ENCODE measurements around the gene CALCOCO1.
A peak's percentile ranks its signal among the peaks of the same experiment; 100 is the strongest.
"Not testable (repeated sequence)": the region's sequence is repeated elsewhere in the genome, so short reads cannot be mapped to it uniquely, and the experiment has no call there.

The CALCOCO1 gene

DNA sequence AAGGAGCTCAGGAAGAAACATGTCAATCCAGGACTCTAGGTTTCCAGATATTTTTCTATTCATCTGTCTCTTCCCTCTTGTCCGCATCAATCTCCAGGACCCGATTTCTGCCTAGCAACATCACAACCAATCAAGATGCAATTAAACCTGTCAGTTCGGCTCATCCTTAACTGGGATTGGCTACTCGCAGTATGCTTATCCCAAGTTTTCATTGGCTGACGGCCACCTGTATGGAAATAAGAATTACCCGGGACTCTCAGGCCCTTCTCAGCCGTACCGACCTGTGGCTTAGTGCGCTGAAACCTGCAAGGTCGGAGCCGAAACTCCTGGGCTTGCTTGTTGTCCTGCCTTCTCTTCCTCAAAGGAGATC lies 31.0 kb downstream of the CALCOCO1 start:
- peak in 1 of 5 donors; percentile 23 for DNase-seq

DNA sequence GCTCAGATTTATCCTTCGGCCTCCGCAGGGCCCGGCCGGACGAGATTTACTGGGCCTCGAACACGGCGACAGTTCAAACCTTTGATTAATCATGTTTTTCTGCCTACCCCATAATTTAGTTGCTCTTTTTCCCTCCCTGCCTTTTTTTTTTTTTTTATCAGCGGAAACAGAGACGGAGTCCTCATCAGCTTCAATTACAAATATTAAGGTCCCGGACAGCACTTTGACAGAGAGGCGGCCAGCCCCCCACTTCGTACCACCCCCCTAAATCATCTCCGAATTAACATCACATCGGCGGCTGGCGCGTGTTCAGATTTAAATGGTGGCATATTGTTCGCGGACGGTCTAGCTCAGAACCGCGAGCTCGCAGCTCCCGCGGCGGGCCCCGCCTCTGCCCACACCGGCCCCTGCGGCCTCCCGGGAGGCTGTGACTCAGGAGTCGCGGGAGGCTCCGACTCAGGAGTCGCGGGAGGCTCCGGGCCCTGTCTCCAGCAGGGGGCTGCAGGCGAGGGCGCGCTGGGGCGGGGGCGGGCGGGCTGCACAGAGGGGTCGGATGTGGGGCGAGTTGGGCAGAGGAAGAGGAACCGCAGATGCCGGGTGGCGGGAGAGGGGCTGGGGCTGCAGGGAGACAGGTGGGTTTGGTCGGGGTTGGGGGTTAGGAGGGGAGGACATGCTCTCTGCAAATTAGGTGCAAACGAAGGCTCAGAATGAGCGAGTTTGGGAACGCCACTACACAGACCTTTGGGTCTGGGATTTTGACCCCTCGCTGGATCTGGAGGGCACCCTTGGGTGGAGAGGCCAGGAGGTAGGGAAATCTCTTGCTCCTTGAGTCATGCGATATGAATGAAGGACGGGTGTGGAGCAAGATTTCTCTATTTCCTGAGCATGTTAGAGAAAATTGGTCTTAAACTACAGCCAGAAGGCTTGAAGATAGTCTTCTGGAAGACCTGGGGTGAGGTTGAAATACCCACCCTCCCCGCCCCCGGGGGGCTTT lies 31.8 kb downstream of the CALCOCO1 start:
- peak in 2 of 5 donors; percentile 22 to 26 for DNase-seq

DNA sequence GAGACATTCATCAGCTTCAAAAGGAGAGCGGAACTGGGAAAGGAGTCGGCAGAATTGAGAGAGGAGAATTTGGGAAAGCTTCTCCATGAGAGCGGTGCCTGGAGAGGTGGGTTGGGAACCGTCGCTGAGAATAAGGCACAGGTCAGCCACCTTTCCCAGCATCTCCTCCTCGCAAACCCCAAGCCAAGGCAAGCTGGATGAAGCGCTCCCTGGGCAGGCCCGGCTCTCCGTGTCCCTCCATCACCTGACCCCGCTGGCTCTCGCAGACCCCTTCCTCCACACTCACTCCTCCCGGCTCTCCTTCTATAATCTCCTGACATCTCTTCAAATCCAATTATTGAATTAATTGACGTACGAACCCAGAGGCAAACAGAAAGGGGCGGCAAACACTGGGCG lies 32.5 kb downstream of the CALCOCO1 start:
- no peak for DNase-seq

DNA sequence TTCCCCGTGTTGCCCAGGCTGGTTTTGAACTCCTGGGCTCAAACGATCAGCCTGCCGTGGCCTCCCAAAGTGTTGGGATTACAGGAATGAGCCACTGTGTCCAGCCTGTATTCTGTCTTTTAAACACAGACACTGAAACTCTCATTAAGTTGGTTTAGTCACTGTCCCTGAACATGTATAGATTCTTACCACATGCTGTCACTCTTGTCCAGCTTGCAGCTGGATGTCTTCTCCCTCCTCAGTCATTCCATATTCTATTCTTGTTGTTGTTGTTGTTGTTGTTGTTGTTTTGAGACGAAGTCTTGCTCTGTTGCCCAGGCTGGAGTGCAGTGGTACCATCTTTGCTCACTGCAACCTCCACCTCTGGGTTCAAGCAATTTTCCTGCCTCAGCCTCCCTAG lies 39.1 kb downstream of the CALCOCO1 start:
- no peak for DNase-seq

DNA sequence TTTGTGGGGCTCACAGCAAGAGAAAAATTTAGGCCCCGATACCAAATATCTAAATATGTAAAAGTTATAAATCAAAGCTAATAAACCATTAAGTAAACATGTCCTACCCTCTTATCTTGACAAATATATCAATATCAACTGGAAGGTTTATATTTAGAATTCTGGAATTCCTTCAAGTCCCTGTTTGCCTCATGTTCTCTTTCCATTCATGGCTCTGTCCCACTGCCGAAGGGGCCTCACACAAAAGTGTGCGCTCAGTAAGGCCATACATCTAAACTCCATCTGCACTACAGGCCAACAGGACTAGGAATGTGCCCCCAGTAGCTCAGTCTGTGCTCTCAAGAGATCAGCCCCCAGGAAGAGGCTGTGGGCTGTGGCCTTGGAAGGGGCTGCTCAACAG lies 40.8 kb downstream of the CALCOCO1 start:
- no peak for DNase-seq

DNA sequence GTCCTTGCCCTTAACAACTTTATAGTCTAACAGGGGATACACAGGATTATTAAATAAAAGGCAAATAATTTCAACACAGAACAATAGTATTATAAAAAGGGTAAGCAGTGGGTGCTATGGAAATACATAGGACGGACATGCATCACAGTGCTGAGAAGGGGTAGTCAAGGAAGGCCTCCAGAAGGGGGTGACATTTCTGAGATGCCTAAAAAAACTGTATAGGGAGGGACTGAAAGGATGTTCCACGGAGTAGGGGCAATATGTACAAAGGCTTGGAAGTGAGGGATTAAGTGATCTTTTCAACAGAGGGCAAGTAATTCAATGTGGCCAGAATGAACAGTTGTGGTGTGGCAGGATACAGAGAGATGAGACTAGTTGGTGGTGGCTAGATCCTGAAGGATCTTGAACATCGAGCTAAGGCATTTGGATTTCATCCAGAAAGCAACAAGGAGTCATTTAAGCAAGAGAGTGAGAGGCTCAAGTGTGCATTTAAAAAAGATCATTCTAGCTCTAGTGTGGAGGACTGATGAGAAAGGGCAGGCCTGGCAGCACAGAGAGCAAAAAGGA lies 42.5 kb downstream of the CALCOCO1 start:
- DNase-seq, result no peak

DNA sequence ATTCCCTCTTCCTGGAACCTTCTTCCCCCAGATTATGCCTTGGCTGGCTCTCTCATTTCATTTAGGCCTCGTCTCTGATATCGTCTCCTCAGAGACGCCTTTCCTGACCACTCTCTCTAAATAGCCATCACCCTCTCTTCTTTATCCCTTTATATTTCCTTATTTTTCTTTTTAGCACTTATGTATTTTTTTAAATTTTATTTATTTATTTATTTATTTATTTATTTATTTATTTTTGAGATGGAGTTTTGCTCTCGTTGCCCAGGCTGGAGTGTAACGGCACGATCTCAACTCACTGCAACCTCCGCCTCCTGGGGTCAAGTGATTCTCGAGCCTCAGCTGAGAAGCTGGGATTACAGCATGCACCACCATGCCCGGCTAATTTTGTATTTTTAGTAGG lies 43.3 kb downstream of the CALCOCO1 start:
- DNase-seq, result no peak

DNA sequence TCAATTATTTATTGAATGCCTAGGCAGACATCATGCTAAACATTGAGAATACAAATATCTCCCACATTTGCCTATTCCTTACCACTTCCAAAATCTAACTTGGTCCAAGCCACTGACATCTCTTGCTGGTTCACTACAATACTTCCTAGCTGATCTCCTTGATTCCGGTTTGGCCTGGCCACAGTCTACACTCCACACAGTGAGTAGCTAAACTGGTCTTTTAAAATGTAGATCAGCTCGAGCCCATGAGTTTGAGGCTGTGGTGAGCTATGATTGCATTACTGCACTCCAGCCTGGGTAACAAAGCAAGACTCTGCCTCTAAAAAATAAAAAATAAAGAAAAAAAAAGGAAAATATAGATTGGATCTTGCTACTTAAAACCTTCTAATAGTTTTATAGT lies 43.8 kb downstream of the CALCOCO1 start:
- no peak for DNase-seq

DNA sequence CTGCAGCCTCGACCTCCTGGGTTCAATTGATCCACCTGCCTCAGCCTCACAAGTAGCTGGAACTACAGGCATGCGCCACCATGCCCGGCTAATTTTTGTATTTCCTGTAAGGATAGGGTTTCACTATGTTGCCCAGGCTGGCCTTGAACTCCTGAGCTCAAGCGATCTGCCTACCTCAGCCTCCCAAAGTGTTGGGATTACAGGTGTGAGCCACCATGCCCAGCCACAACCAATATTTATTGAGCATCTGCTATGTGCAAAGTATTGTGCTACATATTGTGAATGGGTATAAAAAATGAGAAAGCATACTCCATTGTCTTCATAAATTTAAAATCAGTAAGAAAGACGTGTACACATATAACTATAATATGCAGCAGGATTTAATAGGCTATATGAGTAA lies 47.2 kb downstream of the CALCOCO1 start:
- not testable (repeated sequence) for DNase-seq

DNA sequence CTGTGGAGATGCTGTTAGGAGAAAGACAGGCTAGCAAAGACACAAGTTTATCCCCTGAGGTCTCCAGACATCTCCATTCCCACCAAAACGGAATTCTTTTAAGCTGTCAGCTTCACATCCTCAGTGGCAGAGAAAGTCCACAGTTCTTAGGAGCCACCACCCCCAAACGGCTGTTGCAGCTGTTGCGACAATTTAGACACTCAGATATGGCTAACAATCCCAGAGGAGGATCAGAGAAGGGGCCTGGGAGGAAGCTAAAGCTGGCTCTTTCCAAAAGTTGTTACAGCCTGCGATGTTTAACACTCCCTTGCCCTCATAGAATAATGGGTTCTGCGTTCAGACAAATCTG lies 49.5 kb downstream of the CALCOCO1 start:
- DNase-seq, result no peak

DNA sequence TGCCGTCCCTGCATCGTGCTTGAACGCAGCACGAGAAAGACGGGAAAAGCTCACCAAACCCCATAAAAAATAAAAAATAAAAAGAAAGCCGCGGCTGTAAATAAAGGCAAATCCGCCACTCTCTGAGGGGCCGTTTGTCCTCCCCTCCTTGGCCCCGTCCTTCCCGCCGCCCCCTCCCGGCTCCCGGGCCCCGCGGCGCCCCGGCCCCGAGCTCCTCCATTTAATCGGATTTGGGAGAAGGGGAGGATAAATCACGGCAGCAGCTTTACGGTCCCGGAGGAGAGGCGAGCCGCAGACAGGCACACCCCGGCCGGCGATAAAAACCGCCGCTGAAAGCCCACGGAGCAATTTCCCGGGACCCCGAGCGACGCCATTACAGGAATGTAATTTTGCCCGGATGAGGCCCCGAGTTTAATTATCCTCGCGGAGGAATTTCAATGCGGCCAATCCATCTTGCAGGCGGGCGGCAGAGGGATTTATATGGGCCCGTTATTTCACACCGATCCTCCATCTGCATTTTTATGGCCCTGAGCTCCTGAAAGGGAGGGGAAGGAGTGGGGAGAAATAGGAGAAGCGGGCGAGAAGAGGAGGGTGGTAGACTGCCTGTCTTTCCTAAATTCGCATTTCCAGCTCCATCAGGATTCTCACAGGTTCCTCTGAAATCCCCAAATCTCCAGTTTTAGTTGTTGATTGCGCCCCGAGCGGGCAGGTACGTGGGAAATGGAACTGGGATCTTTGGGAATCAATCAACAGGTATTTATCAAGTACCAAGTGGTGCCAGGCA lies 50.0 kb downstream of the CALCOCO1 start:
- no peak for DNase-seq

DNA sequence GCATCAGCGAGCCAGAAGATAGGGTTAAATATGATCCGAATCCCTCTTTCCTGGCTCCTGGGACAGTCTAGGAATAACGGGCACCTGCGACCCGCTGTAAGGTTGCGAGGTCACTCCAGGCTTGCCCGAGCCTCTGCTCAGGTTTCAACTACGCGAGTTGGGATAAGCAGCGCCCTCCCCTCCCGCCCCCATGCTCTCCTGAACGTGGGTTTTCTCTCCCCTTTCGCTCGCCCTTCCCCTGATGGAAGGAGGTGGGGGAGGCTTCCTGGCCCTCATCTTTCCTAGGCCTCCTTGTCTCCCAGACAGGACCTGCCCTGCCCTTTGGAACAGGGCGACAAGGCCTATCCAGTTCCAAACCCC lies 50.6 kb downstream of the CALCOCO1 start:
- DNase-seq, result peak in 1 of 5 donors; percentile 29

DNA sequence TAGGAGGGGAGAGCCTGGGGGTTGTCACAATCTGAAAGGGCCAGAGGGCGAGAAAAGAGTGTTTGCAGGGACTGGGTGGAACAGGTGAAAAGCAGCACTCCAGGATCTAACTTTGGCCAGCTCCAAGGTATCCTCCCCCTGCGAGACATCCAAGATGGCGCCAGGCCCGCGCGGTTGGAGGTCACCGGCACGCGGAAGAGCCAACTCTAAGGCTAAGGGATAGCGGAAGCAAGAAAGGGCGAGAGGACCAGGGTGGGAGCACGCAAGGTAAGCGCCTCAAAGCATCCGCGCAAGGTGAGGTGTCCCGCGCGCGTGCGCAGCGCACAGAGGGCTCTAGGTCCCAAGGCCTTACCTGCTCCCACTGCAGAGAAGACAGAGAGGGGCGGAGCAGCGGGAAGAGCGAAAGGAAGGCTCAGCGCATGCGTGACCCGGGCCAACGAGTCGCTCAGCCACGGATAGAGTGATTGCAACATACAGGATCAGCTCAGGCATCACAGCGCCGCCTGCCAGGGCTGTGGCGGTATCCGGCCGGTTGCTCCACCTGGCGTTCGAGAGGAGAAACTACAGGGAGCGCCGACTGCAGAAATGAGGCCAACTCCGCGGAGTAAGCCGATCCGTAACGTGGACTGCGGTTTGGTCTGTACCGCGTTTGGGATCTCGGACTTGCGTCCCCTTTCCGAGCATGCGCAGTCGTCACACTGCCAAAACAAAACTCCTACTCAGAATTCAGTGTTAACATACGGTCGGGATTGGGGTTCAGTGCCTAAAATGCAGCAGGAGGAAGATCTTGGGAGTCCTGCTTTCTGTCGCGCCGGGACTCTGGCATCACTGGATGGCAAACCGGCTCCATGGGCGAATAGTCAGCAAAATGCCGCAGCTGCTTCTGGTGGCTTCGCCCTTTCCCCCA lies 51.3 kb downstream of the CALCOCO1 start, which contains the start of gene ATP5MC2:
Gene ATP5MC2, minus strand, starts transcription at position 383 of the 907 bp plus-strand sequence. CDS start 3,469 bp downstream, outside the sequence.
- peak; percentile 95 to 99 (median 97) for DNase-seq

DNA sequence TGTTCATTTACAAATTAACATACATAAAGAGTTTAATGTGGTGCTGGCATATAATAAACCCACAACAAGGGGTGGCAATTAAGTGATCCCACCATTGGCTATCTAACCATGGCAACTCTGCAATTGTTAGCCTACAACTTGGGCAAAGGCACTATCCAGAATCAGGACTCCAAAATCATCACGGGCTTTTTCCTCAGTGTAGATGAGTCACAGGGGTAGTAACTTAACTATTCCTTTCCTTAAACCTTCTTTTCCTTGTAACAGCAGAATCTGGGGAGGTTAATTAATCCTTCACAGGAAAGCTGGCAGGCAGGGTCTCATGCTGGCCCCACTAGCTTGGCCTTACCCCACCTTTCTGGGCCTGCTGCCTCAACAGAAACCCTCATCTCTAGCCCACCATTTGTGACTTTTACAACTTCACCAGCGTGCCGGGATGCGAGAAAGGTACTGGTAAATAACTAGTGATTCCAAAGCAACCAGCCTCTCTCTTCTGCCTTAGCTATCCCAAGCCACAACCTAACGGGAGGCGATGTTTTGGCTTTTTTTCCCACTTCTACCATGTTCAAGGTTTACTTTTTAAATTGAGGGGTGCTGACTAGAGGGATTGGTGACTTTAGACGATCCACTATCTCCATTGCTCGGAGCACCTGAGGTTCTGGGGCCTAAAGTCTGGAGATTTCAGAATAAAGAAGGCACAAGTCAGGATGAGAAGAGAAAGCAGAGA lies 52.1 kb downstream of the CALCOCO1 start:
- no peak for DNase-seq

DNA sequence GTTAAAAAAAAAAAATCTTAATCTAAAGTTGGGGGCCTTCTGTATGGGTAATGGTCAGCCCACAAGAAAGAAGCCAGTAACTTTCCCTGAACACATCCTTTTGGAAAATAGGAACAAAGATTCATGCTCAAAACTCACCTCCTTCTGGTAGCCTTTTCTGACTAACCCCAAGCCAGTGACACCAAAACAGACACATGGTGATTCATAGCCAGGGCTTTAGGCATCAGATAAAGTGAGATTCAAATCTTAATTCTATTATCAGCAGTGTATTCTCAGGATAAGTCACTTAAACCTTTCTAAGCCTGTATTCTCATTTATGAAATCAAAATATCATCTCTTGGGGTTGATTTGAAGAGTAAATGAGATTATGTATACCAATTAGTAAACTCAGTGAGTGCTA lies 56.3 kb downstream of the CALCOCO1 start:
- DNase-seq, result no peak

DNA sequence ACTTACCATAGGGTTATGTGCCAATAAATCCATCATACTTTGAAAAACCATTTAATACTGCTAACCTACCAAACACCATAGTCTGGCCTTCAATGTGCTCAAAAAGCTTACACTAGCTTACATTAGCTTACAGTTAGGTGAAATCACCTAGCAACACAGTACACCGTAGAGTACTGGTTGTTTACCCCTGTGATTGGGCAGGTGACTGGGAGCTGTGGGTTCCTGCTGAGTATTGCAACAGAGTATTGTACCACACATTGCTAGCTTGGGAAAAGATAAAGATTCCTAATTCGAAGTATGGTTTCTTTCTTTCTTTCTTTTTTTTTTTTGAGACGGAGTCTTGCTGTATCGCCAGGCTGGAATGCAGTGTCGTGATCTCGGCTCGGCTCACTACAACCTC lies 56.9 kb downstream of the CALCOCO1 start:
- no peak for DNase-seq

DNA sequence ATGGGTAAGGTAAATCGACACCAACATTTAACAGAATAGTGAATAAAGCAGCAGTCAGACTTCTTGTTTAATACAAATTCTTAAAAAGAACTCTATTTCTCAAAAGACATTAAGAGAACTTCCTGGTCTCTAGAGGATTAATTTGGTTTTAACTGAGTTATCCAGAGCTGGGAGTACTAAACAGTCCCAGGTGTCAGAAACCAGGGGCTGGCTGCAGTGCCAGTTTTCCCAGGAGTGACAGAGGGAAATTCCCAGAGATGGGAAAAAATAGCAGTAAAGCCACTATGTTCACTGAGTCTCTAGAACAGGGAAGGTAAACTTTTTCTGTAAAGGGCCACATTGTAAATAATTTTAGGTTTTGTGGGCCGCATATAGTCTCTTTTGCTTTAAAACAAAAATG lies 60.2 kb downstream of the CALCOCO1 start:
- no peak for DNase-seq

DNA sequence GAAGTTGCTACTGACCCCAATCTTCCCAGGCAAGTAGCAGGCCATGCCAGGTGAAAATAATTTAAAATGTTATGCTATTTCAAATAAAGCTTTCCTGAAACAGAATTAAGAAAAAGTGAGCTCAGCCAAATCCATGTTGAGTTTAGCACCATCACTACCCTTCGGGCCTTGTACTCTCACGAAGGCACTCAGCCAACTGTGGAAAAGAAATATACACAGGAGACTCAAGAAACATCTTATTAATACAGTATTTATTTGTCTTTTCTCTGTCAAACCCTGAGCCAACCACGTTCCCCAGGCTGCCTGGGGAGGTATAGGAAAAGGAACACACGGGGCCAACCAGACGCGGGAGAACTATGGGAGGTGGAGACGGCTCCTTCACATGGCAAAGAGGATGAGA lies 62.3 kb downstream of the CALCOCO1 start:
- DNase-seq, result no peak

DNA sequence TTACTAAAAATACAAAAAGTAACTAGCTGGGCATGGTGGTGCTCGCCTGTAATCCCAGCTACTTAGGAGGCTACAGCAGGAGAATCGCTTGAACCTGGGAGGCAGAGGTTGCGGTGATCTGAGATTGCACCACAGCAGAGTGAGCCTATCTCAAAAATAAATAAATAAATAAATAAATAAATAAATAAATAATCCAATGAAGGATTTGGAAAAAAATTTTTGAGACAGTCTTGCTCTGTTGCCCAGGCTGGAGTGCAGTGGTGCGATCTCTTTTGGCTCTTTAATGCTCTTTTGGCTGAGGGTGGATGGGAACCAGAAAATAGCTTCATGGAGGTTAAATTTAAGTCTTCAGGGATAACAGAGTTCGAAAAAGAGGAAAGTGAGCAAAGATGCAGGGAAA lies 63.1 kb downstream of the CALCOCO1 start:
- no peak for DNase-seq

DNA sequence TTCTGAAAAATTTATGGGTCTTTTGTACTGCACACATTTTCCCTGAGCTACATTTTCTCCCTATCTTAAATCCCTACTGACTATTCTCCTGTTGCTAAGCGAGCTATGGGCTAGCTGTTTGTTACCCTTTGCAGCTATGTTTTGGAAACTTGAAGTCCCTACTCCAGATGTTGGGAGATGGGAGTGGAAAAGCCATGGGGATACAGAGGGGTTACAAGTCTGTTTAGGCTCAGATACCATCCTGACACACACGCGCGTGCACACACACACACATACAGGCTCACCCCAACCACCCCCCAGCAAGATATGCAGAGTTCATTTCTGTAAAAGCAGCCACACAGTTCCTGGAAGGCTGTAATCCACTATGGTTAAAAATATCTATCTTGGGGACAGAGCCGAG lies 67.2 kb downstream of the CALCOCO1 start:
- no peak for DNase-seq

DNA sequence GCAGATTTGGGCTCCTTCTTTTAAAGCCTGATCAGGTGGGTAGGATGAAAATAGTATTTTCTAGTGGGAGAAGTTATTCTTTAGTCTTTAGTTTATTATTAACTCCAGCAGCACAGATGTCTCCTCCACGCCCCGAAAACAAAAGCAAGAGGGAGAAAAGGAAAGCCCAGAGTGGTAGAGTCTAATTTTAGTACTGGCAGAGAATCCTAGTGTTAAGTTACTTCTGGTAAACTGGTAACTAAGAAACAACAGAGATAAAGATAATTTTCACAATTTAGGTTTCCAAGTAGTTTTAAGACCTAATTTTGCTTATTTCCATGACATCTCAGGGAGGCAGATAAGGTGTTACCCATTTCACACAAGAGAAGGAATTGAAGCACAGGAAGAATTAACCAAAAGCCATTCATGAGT lies 67.7 kb downstream of the CALCOCO1 start:
- DNase-seq, result no peak

All from T-helper 1 cell (primary cell).